Measurements from ENCODE around the gene UNC5B.

The UNC5B gene

DNA sequence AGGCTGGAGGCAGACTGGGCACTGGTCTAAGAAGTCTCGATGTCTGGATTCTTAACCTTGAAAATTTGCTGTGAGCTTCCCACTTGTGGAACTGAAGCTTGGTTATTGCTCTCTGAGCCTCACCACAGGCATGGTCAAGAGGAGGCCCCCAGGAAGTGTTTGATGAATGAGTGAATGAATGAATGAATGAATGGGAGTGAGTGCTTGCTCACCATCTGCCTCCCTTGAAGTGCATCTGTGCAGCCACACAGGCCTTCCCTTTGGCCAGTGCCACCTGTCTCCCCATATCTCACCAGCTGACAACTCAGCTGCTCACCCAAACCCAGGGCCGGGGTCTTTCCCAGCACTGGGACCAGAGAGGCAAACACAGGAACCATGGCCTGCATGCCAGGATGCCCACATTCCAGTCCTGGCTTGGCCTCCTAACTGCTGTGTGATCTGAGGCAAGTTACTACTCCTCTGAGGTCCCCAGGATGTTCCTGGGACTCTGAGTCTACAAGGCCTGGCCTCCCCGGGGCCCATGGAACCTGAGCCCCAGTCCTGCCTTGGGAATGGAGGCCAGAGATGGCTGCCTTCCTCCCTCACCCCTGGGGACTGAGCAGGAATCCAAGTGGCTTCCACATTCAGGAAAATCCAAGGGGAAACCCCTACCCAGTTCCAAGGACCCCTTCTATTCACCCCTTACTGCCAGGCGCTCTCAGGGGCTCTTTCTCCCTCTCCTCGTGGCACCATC is 55.3 kb downstream of the UNC5B start:
- TF ChIP-seq ZFX (IDR thresholded peaks at IDR 0.05) (no peak), CTCF (conservative IDR thresholded peaks at IDR 0.05) (no peak)
- H3K27ac ChIP-seq: no peak overlapping the region

DNA sequence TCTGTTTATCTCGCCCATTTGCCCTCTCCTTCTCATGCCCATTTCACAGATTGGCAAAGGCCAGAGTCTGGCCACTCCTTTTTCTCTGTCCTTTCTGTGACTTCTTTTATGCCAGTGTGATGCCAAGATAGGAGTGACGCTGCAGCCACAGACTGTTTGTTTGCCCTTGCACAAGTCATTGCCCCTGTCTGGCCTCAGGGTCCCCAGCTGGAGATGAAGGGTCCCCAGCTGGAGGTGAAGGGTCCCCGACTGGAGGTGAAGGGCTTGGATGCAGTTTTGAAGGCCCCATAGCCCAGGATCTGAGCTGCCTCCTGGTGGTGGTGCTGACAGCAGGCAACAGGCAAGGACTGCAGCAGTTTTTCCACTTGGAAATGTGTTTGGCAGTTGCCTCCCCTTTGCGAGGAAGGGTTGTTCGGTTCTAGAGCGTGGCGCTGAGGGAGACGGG is 55.9 kb downstream of the UNC5B start:
- no peak; the same call in 1 of the 2 replicates for TF ChIP-seq CTCF (conservative IDR thresholded peaks at IDR 0.05)
- TF ChIP-seq ZFX (IDR thresholded peaks at IDR 0.05): no peak
- H3K27ac ChIP-seq: no peak overlapping the region

- H3K27ac ChIP-seq: no peak overlapping the region
These were observed 56.4 kb downstream of the UNC5B start for GRCh38 chr10:71268758-71269157.

DNA sequence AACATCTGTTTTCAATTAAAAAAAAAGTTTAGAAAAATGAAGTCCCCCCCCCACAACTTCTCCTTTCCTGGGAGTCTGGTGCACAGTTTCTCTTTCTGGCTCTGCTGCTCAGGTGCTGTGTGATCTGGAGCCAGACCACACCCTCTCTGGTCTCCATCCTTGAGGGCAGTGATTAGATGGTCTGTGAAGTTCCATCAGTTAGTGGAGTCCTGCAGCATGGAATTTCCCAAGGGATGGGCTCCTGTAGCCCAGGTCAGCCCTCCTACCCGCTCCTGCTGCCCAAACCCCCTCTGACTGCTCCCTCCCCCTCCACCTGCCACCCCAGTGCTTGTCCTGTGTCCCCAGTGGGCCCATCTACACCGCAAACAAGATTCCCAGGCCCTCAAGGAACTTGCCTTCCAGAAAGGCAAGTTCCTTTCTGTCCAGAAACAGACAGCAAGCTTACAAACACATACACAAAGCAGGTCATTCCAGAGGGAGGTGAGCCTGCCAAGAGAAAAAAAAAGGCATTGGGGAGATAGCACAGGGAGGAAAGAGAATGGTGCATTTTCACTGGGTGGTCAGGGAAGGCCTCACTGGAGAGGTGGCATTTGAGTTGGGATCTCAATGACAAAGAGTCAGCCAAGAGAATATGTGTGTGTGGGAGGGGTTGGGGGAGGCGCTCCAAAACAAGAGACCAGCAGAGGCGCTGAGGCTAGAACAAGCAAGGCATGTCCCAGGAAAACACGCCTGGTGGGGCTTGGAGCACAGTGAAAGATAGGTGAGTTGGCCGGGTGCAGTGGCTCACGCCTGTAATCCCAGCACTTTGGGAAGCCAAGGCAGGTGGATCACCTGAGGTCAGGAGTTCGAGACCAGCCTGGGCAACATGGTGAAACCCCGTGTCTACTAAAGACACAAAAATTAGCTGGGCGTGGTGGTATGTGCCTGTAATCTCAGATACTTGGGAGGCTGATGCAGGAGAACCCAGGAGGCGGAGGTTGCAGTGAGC is 57.2 kb downstream of the UNC5B start:
- no peak overlapping the region for H3K27ac ChIP-seq
- TF ChIP-seq ZFX (IDR thresholded peaks at IDR 0.05): no peak
- no peak for TF ChIP-seq CTCF (conservative IDR thresholded peaks at IDR 0.05)

More at GRCh38 chr10:71268758-71269157, 56.4 kb downstream of the UNC5B start:
- TF ChIP-seq CTCF (conservative IDR thresholded peaks at IDR 0.05): no peak; the same call in 1 of the 2 replicates

DNA sequence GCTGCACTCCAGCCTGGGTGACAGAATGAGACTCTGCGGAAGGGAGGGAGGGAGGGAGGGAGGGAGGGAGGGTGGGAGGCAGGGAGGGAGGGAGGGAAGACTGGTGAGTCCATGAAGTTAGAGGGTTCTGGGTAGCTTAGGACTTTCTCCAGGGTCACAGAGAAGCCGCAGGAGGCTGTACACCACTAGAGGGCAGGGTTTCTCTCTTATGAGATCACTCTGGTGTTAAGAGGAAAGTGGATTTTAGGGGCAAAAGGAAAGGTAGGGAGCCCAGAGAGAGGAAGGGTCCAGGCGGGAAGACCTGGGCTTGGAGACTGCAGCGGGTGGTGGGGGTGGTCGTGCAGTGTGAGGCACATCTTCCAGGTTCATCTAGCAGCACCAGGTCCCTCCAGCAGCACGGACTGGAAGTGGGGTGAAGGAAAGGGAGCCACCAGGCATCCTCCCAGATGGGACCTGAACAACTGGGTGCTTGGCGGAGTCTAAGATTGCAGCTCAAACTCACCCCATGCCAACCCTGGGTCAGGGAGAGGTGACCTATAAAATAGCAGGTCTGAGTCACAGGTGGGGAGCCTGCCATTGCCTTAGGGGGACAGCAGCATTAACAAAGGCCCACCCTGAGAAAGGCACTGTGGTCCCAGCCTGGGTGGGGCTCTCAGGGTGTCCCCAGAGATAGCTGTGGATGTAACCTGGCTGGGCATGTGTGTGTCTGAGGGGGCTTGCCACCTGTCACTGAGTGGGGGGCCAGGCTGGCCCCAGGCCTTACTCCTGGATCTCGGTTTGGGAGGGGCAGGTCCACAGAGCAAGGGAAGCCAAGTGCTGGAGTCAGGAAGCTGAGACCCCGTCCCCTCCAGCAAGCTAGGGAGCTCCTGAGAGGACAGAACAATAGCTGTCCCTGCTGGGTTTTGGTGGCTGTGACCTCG is 58.2 kb downstream of the UNC5B start:
- H3K27ac ChIP-seq: no peak overlapping the region
- no peak for TF ChIP-seq ZFX (IDR thresholded peaks at IDR 0.05)
- peak; percentile 76 for TF ChIP-seq CTCF (conservative IDR thresholded peaks at IDR 0.05)

- H3K27ac ChIP-seq: no peak overlapping the region
These were observed 59.3 kb downstream of the UNC5B start for GRCh38 chr10:71271662-71272055.

More at GRCh38 chr10:71271662-71272055, 59.3 kb downstream of the UNC5B start:
- no peak for TF ChIP-seq ZFX (IDR thresholded peaks at IDR 0.05)
- TF ChIP-seq CTCF (conservative IDR thresholded peaks at IDR 0.05): no peak
